ENCODE results near the gene AGXT.

Gene AGXT

GRCh38 chr2:240835528-240835927, 33.1 kb upstream of the AGXT start:
- TF ChIP-seq CTCF (IDR thresholded peaks at IDR 0.05) = no peak

GRCh38 chr2:240836781-240837467, 31.7 kb upstream of the AGXT start:
- TF ChIP-seq CTCF (IDR thresholded peaks at IDR 0.05) = no peak

GRCh38 chr2:240837621-240838020, 31.0 kb upstream of the AGXT start:
- TF ChIP-seq CTCF (IDR thresholded peaks at IDR 0.05) = no peak

- TF ChIP-seq CTCF (IDR thresholded peaks at IDR 0.05) = no peak
These were observed 29.2 kb upstream of the AGXT start for GRCh38 chr2:240839152-240840143.

GRCh38 chr2:240840435-240841060, 28.1 kb upstream of the AGXT start:
- TF ChIP-seq CTCF (IDR thresholded peaks at IDR 0.05) = peak; percentile 51

GRCh38 chr2:240846873-240847595, 21.6 kb upstream of the AGXT start:
- no peak for TF ChIP-seq CTCF (IDR thresholded peaks at IDR 0.05)

- TF ChIP-seq CTCF (IDR thresholded peaks at IDR 0.05) = no peak
These were observed 20.8 kb upstream of the AGXT start for GRCh38 chr2:240847817-240848216.
